ENCODE results near the gene WNT8A. TPM values are rescaled to one million over a fixed set of nuclear protein-coding genes. Genes with fewer than 3 reads are reported as not detected.

WNT8A gene
- total RNA-seq (2012; rRNA removed) (not detected in 2 replicates), polyA plus RNA-seq (2012; rRNA removed) (not detected in 2 replicates), Bru-seq, nascent RNA (not detected), BruChase-seq, experiment 1, labeled RNA remaining after a 6-hour chase (not detected), BruChase-seq, experiment 2, labeled RNA remaining after a 2-hour chase (not detected)
- not detected in 2 replicates for polyA plus RNA-seq (2012; cell fraction: cytosol; rRNA removed)
- polyA plus RNA-seq (2012; cell fraction: nucleus; rRNA removed; ENCODE audit: low replicate concordance), result not detected in 2 replicates
- long read RNA-seq, result 0 reads

- ChIA-PET POLR2A (ENCODE audit: unreplicated experiment) (no interaction called here), CTCF (no interaction called here)
- Histone ChIP-seq H4K5ac (ENCODE audit: low read depth, low read length) (no peak within 1 kb of the TSS), H3K9me1 (ENCODE audit: insufficient read depth, low read length) (no peaks in the 10 kb centered on the region), H3K27me3 (ENCODE audit: control insufficient read depth, insufficient read depth, low read length) (peaks cover 3% of the 10 kb centered on the region), H3K4ac (ENCODE audit: low read depth, low read length) (no peak within 1 kb of the TSS), H3K9me3 (ENCODE audit: control insufficient read depth, insufficient read depth, low read length) (no peaks in the 10 kb centered on the region), H3K4me3 (ENCODE audit: insufficient read depth, low read depth, low read length) (no peak within 1 kb of the TSS), H3K4me2 (ENCODE audit: low read depth, low read length) (no peak within 1 kb of the TSS), H2BK5ac (ENCODE audit: low read depth, low read length, poor library complexity, severe bottlenecking) (no peak within 1 kb of the TSS), H4K8ac (ENCODE audit: low read depth in 2 of 2, low read length in 2 of 2) (no peak within 1 kb of the TSS), H3K14ac (replicated peaks; ENCODE audit: low read depth, low read length) (no peak within 1 kb of the TSS), H4K20me1 (ENCODE audit: insufficient read depth, low read length) (no peaks in the 10 kb centered on the region), H2AK5ac (ENCODE audit: low read depth, low read length) (no peak within 1 kb of the TSS), H3K79me1 (ENCODE audit: low read depth in 1 of 2, low read length in 2 of 2) (no peaks in the 10 kb centered on the region), H3K18ac (ENCODE audit: low read depth, low read length) (no peak within 1 kb of the TSS), H3K4me1 (ENCODE audit: control insufficient read depth, insufficient read depth, low read length) (no peaks in the 10 kb centered on the region), H2BK20ac (ENCODE audit: low read depth, low read length) (no peak within 1 kb of the TSS), H4K91ac (ENCODE audit: insufficient read depth, low read depth, low read length) (no peak within 1 kb of the TSS), H3K56ac (ENCODE audit: extremely low read depth, insufficient read depth, low read length) (no peak within 1 kb of the TSS), H2BK120ac (ENCODE audit: low read depth, low read length) (no peak within 1 kb of the TSS), H3K23ac (ENCODE audit: low read depth, low read length) (no peak within 1 kb of the TSS), H3K9ac (ENCODE audit: low read depth, low read length) (no peak within 1 kb of the TSS), H3K36me3 (ENCODE audit: control insufficient read depth, insufficient read depth, low read length) (no peaks in the 10 kb centered on the region), H2AFZ (replicated peaks; ENCODE audit: low read length, poor library complexity) (no peak within 1 kb of the TSS), H3K27ac (ENCODE audit: insufficient read depth, low read length) (no peak within 1 kb of the TSS), H2AK9ac (replicated peaks; ENCODE audit: low read depth, low read length, poor library complexity) (no peak within 1 kb of the TSS), H2BK15ac (ENCODE audit: low read depth, low read length) (no peak within 1 kb of the TSS)
- in situ Hi-C loops (cut with MboI; ENCODE audit: low sequenced_read_pairs) (no loop called here), dilution Hi-C loops (cut with HindIII; ENCODE audit: low sequenced_read_pairs, unreplicated experiment) (no loop called here), intact Hi-C loops (cut with micrococcal nuclease) (no loop called here)
- TF ChIP-seq USF2 (IDR thresholded peaks at IDR 0.05; ENCODE audit: low read depth, low read length), result no peak
- no peak for TF ChIP-seq ELK1 (IDR thresholded peaks at IDR 0.05; ENCODE audit: borderline replicate concordance, low read depth, low read length)
- no peak for TF ChIP-seq CEBPB (IDR thresholded peaks at IDR 0.05; ENCODE audit: low read depth, low read length)
- no peak for TF ChIP-seq CTCF (conservative IDR thresholded peaks at IDR 0.05; ENCODE audit: low read depth, low read length)
- TF ChIP-seq MAZ (IDR thresholded peaks at IDR 0.05; ENCODE audit: borderline replicate concordance, low read depth, low read length), result no peak
- no peak for TF ChIP-seq FOS (IDR thresholded peaks at IDR 0.05; ENCODE audit: low read depth, low read length)
- TF ChIP-seq MXI1 (IDR thresholded peaks at IDR 0.05; ENCODE audit: borderline replicate concordance, low read depth, low read length), result no peak
- no peak for TF ChIP-seq MAFK (IDR thresholded peaks at IDR 0.05; ENCODE audit: low read depth, low read length)
- no peak for TF ChIP-seq RFX5 (IDR thresholded peaks at IDR 0.05; ENCODE audit: low read depth, low read length)
- no peak for TF ChIP-seq POLR2A (IDR thresholded peaks at IDR 0.05; ENCODE audit: low read depth, low read length)
- no peak for TF ChIP-seq CHD1 (IDR thresholded peaks at IDR 0.05; ENCODE audit: low read depth, low read length)
- TF ChIP-seq NFE2L2 (IDR thresholded peaks at IDR 0.05; ENCODE audit: low read depth, low read length), result no peak
- TF ChIP-seq RAD21 (IDR thresholded peaks at IDR 0.05; ENCODE audit: low read length), result no peak
- TF ChIP-seq BHLHE40 (IDR thresholded peaks at IDR 0.05; ENCODE audit: low read depth, low read length), result no peak
- TF ChIP-seq RCOR1 (IDR thresholded peaks at IDR 0.05; ENCODE audit: insufficient replicate concordance, low read length), result no peak
- TF ChIP-seq SMC3 (IDR thresholded peaks at IDR 0.05; ENCODE audit: low read depth, low read length), result no peak
- WGBS, 2 experiments (ENCODE audit: extremely low coverage in 2 of 2, insufficient read length in 1 of 2), result no CpG with 5 or more reads among the region's 5 CpGs
- DNase-seq (no peak), ATAC-seq (ENCODE audit: low read depth) (no peak)
- no TSS peak for BruUV-seq (replicated peaks)
Measured at GRCh38 chr5:138083702-138084101, at the start of gene WNT8A. Gene WNT8A (plus strand): TSS chr5:138084033. CDS start chr5:138084128, 95 bp downstream.
